Epidermal melanocyte (primary cell): ENCODE results near the gene SLC25A51.

Experiments used
- DNase-seq: peaks from one replicate; pipeline ENCODE4 v3.0.0; 2011; ENCODE audit warnings: low spot score; ENCODE audit not compliant: insufficient read length

SLC25A51 gene

DNA sequence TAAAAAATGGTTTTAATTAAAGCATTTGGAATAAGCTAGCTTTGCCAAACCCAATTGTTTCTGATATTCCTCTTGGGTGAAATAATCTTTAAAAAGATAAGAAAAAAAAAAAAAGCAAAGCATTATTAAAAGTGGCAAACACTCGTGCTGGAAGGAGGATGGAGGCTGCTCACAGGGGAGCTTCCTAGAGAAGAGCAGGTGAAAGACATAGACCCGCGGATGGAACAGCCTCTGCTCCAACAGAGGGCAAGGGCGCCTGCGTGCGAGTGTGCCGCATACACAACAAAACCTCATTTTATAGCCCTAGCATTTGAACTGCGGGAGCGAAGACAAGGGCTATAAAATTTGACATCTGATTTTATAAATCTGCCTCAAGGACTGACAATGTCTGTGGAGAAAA, 33.4 kb upstream of the SLC25A51 start:
- no peak for DNase-seq

DNA sequence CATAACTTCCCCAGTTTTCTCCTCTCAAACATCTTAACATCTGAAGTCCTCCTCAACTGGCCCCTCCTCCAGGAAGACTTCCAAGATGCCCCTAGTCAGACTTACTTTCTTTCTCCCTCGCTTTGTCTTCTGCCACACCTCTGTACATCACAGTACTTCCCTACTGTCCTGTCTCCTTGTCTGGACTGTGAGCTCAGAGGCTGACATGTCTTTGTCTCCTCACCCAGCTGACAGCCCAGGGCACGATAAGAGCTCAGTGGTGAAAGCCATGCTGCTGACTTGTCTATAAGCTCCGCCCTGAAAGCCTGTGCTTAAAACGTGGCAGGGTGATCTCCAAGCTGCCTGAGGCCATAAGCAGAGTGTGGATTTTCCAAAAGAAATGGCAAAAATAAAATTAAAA, 33.0 kb upstream of the SLC25A51 start:
- no peak for DNase-seq

DNA sequence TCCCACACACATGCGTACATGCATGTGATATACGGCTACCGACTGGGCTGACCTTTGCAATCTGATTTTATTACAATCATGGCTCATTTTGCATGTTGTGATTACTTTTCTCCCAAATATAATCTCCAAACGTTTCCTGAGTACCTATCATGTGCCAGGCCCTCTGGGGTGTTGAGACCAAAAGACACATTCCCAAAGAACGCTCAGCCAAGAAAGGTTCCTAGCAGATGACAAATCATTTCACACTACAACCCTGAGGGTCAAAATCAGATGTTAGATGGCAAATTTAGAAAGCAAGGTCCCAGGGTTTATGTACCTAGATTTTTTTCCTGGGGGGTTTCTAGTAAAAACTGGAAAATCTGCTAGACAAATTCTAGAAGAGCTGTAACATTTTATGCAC, 32.4 kb upstream of the SLC25A51 start:
- DNase-seq: no peak

DNA sequence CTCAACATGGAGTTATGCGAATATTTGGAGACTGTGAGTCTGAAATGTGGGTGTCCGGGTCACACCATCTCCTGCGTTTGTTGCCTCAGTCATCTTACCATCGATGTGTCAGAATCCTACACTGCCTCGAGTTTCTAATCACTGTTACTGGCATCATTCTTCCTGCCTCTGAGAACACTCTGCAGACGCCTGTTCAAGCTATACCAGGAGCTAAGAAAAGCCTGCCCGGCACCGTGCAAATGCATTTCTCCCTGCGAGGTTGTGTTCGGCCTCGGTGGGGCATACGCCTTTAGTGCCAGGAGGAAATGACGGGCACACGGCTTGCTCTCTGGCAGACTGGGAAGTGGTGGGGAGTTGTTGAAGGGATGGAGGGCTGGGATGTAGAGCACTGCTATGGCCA, 31.2 kb upstream of the SLC25A51 start:
- DNase-seq: no peak

DNA sequence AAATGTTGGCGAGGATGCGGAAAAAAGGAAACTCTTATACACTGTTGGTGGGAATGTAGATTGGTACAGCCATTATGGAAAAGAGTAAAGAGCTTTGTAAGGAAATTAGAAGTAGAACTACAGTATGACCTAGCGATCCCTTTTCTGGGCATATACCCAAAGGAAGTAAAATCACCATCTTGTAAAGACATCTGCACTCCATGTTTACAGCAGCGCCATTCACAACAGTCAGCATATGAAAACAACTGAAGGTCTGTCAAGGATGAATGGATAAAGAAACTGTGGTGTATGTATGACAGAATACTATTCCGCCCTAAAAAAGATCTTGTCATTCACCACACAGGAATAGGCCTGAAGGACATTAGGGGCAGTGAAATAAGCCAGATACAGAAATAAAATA, 27.7 kb upstream of the SLC25A51 start:
- no peak for DNase-seq

DNA sequence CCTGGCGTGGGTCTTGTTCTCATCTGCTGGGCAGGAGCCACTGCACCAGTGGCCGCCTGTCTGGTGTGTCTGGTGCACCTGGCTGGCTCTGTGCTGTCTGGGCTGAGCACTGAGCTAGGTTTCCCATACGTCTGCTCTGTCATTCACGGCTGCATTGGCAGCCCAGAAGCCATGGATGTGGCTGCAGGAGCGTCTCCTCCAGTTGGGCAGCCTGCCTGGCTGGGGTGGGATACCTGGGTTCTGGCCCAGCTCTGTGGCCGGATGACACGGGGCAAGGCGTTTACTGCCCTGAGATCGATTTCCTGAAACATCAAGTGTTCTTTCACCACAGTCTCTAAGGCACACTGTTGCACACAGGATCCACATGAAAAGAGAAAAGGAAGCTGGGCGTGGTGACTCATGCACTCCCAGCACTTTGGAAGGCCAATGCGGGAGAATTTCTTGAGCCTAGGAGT, 25.5 kb upstream of the SLC25A51 start:
- no peak for DNase-seq

DNA sequence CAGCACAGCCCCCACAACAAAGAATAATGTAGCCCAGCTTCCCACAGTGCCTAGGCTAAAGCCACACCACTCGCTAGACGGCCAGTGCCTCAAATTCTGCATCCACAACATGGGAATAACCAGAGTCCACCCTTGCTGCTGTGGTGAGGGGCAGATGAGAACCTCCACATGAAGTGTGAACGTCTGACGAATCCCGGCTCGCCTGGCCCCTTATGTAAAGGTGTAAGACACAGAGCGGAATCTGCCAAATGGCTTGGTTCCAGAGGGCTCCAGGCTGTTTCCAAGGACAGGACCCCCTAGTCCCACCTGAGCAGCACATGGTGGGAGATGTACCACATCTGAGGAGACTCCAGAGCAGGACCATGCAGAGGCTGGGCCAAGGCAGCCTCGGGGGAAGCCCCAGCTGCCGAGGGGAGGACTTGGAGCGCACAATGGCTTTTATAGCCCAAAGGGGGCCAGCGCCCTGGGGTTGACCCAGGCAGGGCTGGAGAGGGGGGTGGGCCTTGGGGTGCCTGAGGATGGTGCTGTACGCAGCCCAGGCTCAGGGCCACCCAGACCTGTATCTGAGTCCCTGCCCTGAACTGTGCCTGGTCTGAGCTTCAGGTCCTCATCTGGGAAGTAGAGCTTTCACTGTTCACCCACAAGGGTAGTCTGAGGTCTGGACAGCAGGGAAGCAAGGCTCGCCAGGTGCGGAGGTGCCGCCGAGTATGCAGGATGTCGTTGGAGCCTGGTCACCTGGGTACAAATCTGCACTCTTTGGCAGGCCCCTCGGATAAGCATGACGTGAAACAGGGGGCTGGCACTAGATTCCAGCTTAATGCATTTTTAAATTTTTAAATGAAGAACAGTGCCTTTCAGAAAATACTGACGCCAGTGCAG, 24.9 kb upstream of the SLC25A51 start:
- DNase-seq: no peak

DNA sequence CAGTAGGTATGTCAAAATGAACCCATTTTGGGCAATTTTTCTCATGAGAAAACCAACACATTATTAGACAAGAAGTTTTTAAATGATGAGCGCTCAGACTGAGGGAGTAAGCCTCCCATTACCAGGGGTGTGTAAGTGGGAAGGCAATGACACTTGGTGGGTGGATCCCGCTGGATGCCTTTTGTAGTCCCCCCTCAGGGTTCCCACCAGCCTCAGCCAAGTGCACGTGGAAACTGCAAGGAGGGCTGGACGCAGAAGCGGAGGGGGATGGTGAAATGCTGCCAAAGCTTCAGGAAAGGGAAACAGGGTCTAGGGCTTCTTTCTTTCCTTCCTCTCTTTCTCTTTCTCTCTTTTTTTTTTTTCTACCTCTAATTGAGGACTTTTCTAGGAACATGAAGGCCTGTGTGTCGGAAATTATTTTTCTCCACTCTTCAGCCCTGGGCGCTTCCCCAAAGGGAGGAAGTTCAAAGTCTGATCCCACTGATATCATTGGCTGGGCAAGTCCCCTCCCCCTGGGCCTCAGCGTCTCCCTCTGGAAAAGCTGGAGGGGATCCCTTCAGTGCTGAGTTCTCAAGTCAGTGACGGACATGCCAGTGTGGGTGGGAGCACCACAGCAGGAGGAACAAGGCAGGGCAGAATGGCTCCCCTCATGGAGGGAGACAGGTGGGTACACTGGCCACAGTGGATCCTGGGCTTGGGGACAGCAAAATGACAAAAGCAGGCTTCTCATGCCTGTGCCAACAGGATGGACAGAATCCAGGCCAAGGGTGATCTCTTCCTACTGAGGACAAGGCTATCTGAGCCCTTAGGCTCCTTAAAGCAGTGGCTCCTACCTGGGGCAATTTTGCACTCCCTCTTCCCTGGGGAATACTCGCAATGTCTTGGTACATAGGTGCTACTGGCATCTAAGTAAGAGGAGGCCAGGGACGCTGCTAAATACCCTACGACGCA, 23.9 kb upstream of the SLC25A51 start:
- no peak for DNase-seq

DNA sequence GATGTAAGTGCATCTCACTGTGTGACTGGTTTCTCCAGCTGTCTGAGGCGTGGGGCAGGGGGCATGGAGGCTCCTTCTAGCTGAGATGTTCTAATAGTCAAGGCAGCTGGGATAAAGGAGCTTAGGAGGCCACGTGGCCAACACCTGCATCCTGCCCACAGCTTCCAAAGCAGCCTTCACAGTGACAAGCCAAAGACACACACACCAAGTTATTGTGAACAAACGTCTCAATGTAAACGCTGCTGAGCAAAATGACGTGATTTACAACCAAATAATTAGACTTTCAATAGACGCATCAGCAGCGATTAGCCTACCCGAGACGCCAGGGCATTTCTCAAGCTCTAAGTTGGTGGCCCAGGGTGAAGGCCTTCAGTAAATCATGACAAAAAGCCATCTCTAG, 23.2 kb upstream of the SLC25A51 start:
- DNase-seq: no peak

DNA sequence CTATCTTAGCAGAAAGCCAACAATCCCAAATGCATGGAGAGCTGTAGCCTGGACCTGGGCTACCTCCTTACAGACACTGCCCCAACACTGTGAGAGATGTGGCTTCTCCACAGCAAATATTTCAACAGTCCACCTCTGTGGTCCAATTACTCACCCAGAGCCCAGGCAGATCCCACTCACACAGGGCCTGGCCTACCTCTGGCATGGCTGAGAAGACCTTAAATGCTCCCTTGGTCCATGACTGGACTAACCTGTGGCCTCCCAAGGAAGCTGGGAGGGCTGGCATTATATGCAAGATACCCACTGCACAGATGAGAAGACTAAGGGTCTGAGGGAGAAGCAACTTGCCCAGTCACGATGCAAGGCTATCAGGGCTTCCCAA, 22.8 kb upstream of the SLC25A51 start:
- no peak for DNase-seq

DNA sequence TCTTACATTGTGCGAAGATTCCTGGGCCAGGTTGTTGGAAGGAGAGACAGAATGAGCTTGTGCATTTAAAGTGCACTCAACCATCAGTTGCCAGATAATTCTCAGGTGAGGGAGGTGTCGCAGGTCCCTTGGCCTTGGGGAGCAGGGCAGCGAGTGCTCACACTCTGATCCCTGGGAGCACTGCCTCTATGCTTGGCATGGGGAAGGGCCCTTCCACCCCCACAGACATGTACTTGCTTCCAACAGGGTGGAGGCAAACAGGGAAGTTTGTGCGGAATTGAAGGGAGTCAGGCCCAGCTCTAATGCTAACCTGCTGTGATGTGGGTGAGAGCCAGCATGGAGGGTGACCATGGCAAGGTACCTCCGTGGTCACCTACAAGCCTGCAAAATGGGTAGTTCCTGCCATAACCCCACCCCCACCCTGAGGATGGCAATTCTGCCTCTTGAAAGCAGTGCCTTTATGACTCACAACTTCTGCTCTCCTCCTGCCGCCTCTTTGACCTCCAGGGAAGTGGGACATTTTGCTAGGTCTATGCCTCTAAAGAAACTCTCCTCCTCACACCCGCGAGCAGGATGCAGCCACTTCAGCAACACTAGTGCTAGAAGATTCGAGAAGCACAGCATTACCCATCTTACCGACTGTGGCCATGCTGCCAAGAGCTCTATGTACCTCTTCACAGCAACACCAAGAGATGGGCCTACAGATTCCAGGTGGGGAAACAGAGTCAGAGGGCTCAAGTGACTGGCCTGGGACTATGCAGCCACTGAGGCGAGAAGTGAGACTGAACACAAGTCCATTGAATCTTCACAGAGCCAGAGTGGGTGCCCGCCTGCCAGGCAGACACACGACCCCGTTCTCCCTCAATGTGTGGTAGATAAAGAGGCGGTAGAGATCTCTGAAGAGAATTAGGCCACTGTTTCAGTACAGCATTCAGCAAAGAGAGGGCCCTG, 22.1 kb upstream of the SLC25A51 start:
- no peak for DNase-seq

DNA sequence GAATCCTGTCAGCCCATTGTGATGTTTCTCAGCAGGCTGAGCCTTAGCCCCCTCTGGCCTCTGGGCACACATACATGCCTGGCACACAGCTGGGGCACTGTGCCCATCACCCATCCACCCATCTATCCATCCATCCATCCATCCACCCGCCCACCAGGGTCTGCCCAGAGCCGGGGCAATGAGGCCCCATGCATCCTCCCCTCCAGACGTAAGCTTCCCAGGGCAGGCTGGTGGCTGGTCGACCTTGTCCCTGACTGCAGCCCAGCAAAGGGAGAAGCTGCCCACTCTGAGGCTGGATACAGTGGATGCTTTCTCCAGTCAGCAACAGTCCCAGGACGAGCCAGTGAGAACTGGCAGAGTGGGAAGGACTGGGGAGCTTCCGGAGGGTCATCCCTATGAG, 21.1 kb upstream of the SLC25A51 start:
- no peak for DNase-seq

DNA sequence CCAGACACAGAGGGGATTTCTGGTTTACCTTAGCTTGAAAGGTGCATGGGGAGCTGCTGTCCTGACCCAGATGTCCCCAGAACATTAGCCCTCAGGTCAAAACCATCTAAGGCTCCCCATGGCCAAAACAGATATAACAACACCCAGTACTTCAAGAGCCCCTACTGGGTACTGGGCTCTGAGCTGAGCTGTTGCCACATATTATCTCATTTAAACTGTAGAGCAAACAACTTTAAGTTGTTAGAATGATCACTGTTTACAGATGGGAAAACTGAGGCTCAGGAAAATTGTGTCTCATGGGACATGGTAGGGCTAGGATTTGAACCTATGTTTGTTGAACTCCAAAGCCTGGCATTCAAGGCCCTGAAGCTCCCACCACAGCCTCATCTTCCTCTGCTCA, 20.6 kb upstream of the SLC25A51 start:
- no peak for DNase-seq

DNA sequence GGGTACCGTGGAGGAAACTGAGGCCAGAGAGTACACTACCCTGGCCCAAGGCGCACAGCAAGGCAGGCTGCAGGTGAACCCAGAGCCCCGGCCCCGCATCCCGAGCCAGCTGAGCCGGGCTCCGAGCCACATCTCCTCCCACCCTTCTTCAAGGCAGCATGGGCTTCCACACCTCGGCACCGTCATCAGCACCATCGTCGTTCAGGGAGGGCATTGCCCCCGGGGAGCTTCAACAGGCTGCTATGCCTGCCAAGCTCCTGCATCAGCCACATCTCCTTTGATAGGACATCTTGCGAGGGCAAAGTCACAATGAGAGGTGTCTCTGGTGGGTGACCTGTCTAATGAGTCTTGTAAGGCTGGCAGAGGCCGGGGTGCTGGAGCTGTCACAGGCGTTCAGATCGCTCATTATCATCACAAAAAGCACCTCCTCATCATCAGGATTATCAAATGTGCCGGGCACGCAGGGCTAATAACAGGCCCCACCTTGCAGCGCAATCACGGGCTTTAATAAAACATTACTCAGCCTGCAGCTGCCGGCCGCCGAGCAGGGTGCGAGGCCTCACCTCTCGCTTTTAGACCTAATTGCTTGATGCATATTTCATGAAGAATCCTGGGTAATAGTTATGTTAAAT, 20.0 kb upstream of the SLC25A51 start:
- no peak for DNase-seq

DNA sequence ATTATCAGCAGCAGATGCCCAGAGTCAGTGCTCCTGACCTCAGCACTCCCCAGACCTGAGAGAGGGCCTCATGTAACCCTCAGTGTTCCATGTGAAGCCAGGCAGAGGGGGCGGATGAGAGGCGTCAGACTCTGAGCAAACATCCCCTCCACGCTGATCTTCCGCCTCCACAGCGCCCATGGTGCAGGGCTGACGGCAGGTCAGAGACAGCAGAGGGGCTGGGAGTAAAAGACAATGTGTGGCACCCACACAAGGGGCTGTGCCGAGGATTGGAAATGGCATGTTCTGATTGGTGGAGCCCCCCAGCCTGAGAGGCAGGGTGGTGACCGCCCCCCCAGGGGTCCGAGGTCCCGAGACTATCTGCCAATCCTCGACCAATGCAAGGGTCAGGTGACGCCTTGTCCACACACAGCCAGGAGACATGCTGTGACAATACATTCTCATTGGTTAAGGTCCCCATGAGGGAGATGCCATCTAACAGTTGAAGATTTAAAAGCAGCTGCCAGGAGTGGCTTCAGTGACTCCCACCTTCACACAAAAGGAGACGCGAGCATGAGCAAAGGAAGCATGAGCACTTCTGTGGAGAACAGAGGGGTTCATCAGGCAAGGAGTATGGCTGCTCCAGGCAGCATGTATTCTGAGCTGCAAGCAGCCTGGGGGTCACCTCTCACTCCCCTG, 19.3 kb upstream of the SLC25A51 start:
- no peak for DNase-seq

DNA sequence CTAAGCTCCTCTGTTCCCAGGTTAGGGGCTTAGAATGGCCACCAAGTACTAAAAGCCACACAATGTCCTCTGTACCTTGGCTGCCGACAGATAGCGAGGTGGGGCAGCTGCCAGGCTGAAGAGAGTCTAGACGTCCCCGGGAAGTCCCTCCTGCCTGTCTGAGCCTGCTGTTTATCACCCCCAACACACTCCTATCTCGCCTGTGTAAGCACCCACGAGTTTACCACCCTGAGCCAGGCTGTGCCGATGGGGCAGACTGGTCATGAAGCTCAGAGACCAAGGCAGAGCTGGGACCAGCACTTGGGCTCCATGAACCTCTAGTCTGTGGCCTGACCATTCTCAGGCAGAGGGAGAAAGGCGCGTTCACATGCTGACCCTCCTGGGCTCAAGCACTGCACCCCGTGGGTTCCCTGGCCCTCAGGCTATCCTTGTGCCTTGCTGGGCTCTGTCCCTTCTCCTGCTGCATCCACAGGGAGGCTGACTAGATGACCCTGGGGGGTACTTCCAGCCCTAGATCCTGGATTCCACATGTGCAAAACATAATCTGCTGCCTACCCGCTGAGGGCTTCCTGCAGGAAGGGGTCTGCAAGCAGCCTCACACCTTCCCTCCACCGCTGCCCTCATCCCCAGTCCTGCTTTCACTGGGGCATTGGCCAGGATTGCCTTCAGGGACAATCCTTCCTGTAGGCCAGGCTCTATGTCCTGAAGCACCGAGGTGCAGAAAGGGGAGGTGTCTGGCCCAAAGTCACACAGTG, 18.6 kb upstream of the SLC25A51 start:
- DNase-seq: no peak

DNA sequence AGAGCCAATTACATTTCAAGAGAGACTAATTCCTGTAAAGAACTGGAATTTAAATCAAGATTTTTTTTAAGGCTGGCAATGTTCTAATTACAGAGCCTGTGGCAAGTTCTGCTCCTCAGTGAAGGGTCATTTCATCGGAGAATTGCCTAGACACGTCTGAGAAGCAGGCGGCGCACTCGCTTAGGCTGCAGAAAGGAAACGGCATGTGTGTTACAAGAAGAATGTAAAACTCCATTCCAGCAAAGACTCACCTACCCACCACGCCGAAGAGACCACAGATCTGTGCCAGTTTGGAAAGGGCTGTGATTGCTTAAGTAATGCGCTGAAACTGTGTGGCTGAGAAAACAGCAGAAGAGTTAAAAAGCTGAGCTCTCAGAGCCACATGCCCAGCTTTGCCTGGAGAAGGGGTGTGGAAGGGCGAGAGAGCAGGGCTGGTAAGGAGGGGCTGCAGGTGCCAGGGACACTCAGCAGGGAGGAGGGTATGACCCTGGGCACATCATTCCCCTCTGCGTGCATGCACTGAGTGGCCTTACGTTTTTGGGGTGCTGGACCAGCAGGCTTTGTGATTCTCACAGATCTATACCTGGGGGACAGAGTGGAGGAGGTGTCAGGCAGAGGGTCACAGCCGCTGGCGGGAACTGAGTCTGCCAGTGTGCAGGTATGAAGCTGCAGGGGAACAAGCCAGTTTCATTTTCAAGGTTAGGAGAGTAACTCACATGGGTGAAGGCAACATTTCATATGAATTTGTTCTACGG, 17.8 kb upstream of the SLC25A51 start:
- DNase-seq: no peak

DNA sequence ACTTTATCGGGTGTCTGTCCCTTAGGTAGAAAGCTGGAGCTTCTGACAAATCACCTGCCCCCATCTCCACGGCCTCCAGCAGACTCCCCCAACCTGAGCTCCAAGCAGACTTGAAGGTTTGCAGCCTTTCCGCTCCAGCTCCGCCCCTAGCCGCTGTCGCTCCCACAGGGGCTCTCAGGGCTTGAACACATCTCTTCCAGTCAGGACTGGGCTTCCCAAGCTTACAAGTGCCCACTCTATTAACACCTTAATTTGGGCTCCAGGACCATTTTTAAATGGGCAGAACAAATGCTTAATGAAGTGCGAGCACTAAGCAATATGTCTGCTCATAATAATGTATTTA, 17.2 kb upstream of the SLC25A51 start:
- no peak for DNase-seq
